Dendritic cell treated with granulocyte-macrophage colony-stimulating factor and Interleukin-4, amounts not matched to agents 40 ng/mL and 50 ng/mL, for 4 days (primary cell): ENCODE measurements around the gene MED12.

ENCODE experiments used
- H3K27ac Mint-ChIP-seq: one replicate; pipeline ENCODE4 v1.8.0; 2022; ENCODE audit warnings: mild to moderate bottlenecking, mixed read lengths
- H3K27me3 Mint-ChIP-seq: one replicate; pipeline ENCODE4 v1.8.0; 2022; ENCODE audit warnings: mild to moderate bottlenecking, mixed read lengths
- H3K36me3 Mint-ChIP-seq: one replicate; pipeline ENCODE4 v1.8.0; 2022; ENCODE audit warnings: low read depth, mixed read lengths
- H3K4me1 Mint-ChIP-seq: one replicate; pipeline ENCODE4 v1.8.0; 2022; ENCODE audit warnings: low read depth, mixed read lengths
- H3K4me3 Mint-ChIP-seq: one replicate; pipeline ENCODE4 v1.8.0; 2022; ENCODE audit warnings: mild to moderate bottlenecking, moderate library complexity, mixed read lengths
- H3K9me3 Mint-ChIP-seq: one replicate; pipeline ENCODE4 v1.8.0; 2022; ENCODE audit warnings: mixed read lengths
- intact Hi-C: fragments of 100-400 bp; cut with micrococcal nuclease; formaldehyde crosslinking; loops from one replicate; pipeline ENCODE4 v1.15.0; 2022

The MED12 gene

GRCh38 chrX:71181558-71181909 is 63.1 kb downstream of the MED12 start:
- Mint-ChIP-seq H3K36me3 (peaks cover 53% of the 10 kb centered on the region), H3K27ac (peak overlapping the region; percentile 95), H3K4me3 (peak overlapping the region; percentile 69), H3K9me3 (no peaks in the 10 kb centered on the region), H3K27me3 (no peaks in the 10 kb centered on the region), H3K4me1 (peaks cover 6% of the 10 kb centered on the region)
- intact Hi-C loops, result loop anchor here (10.0 kb wide), 1 partner anchor 73 kb away; the partner anchor contains the start of gene ZMYM3

GRCh38 chrX:71181910-71182799 is 63.8 kb downstream of the MED12 start:
- Mint-ChIP-seq H3K27ac (peak overlapping the region; percentile 95), H3K4me3 (peak overlapping the region; percentile 69)

GRCh38 chrX:71182871-71183270 is 64.5 kb downstream of the MED12 start:
- Mint-ChIP-seq H3K27ac (peak overlapping the region; percentile 95), H3K9me3 (no peaks in the 10 kb centered on the region), H3K4me3 (peak overlapping the region; percentile 69), H3K27me3 (no peaks in the 10 kb centered on the region), H3K36me3 (peaks cover 44% of the 10 kb centered on the region), H3K4me1 (peaks cover 11% of the 10 kb centered on the region)
- intact Hi-C loops, result loop anchor here (10.0 kb wide), 1 partner anchor 72 kb away; the partner anchor contains the start of gene ZMYM3

More at GRCh38 chrX:71181910-71182799, 63.8 kb downstream of the MED12 start:
- H3K4me1 Mint-ChIP-seq, result peaks cover 11% of the 10 kb centered on the region
- intact Hi-C loops, result loop anchor here (10.0 kb wide), 1 partner anchor 73 kb away; the partner anchor contains the start of gene ZMYM3
- peaks cover 52% of the 10 kb centered on the region for H3K36me3 Mint-ChIP-seq
- H3K9me3 Mint-ChIP-seq, result no peaks in the 10 kb centered on the region
- no peaks in the 10 kb centered on the region for H3K27me3 Mint-ChIP-seq

- Mint-ChIP-seq H3K9me3 (no peaks in the 10 kb centered on the region), H3K4me1 (peaks cover 11% of the 10 kb centered on the region), H3K36me3 (peaks cover 40% of the 10 kb centered on the region), H3K4me3 (no peak overlapping the region), H3K27me3 (no peaks in the 10 kb centered on the region), H3K27ac (peak overlapping the region; percentile 22)
- intact Hi-C loops, result loop anchor here (10.0 kb wide), 1 partner anchor 71 kb away; the partner anchor contains the start of gene ZMYM3
These were observed 64.9 kb downstream of the MED12 start for GRCh38 chrX:71183341-71183740.

- peaks cover 39% of the 10 kb centered on the region for H3K36me3 Mint-ChIP-seq
- H3K9me3 Mint-ChIP-seq, result no peaks in the 10 kb centered on the region
- no peak overlapping the region for H3K4me3 Mint-ChIP-seq
- no peaks in the 10 kb centered on the region for H3K27me3 Mint-ChIP-seq
- peak overlapping the region; percentile 22 for H3K27ac Mint-ChIP-seq
- H3K4me1 Mint-ChIP-seq, result peaks cover 11% of the 10 kb centered on the region
- intact Hi-C loops, result loop anchor here (10.0 kb wide), 1 partner anchor 71 kb away; the partner anchor contains the start of gene ZMYM3
These were observed 65.7 kb downstream of the MED12 start for GRCh38 chrX:71184092-71184491.

GRCh38 chrX:71184803-71185495 is 66.6 kb downstream of the MED12 start:
- intact Hi-C loops, result loop anchor here (10.0 kb wide), 1 partner anchor 70 kb away; the partner anchor contains the start of gene ZMYM3
- H3K36me3 Mint-ChIP-seq, result peaks cover 32% of the 10 kb centered on the region
- H3K27ac Mint-ChIP-seq, result no peak overlapping the region

GRCh38 chrX:71191248-71191647 is 72.9 kb downstream of the MED12 start:
- H3K27me3 Mint-ChIP-seq, result no peaks in the 10 kb centered on the region
- H3K4me3 Mint-ChIP-seq, result no peak overlapping the region
- H3K27ac Mint-ChIP-seq, result peak overlapping the region; percentile 20
- H3K9me3 Mint-ChIP-seq, result no peaks in the 10 kb centered on the region
- H3K36me3 Mint-ChIP-seq, result peaks cover 18% of the 10 kb centered on the region
- H3K4me1 Mint-ChIP-seq, result peaks cover 28% of the 10 kb centered on the region
- intact Hi-C loops, result no loop called here

More at GRCh38 chrX:71184803-71185495, 66.6 kb downstream of the MED12 start:
- Mint-ChIP-seq H3K4me1 (peaks cover 11% of the 10 kb centered on the region), H3K27me3 (no peaks in the 10 kb centered on the region), H3K9me3 (no peaks in the 10 kb centered on the region), H3K4me3 (no peak overlapping the region)
